SK-N-SH (cell line): ENCODE data around the gene SYT14. TPM values are rescaled to one million over a fixed set of nuclear protein-coding genes. Genes with fewer than 3 reads are reported as not detected.
A peak's percentile ranks its signal among the peaks of the same experiment; 100 is the strongest.

ENCODE experiments used
- CTCF ChIA-PET: fragments of 300-600, 350-600 bp; formaldehyde crosslinking; extraction: SDS; loops from one replicate; lab custom pipeline; 2021; lab: Yijun Ruan, JAX
- POLR2A ChIA-PET: fragments of 350-600 bp; sonication (Branson Sonifier 250); formaldehyde crosslinking; extraction: SDS; loops from one replicate; lab custom pipeline; 2020; ENCODE audit warnings: antibody characterized with exemption, inconsistent platforms; lab: Yijun Ruan, JAX
- DNase-seq: peaks from one replicate; pipeline ENCODE4 v3.0.0; 2012
- H2AFZ ChIP-seq: fragments of 200-600 bp; sonication (generic); 2 replicates; pipeline ENCODE4 v1.8.1; 2016; ENCODE audit warnings: antibody characterized with exemption, mild to moderate bottlenecking, low read depth
- H3F3A ChIP-seq: fragments of 200-600 bp; sonication (generic); replicated peaks from 2 replicates; pipeline ENCODE3; 2016; ENCODE audit warnings: antibody characterized with exemption, mild to moderate bottlenecking; ENCODE audit not compliant: insufficient read depth
- H3K27ac ChIP-seq, 2 experiments: fragments of 200-500 bp in 1 of 2; fragments of 200-600 bp in 1 of 2; sonication (Bioruptor generic) in 1 of 2; sonication (generic), shearing (Covaris generic) in 1 of 2; 2 replicates each; pipeline versions ENCODE4 v1.5.1 to v1.6.1; 2014 to 2016; ENCODE audit warnings: low read depth in 2 of 2, inconsistent platforms in 1 of 2, low read length in 1 of 2, mild to moderate bottlenecking in 1 of 2, mixed read lengths in 1 of 2
- H3K27me3 ChIP-seq: fragments of 200-600 bp; sonication (generic), shearing (Covaris generic); 2 replicates; pipeline ENCODE4 v1.6.1; 2016; ENCODE audit warnings: mixed run types; ENCODE audit not compliant: insufficient read depth
- H3K36me3 ChIP-seq, 2 experiments: fragments of 200-500 bp in 1 of 2; fragments of 200-600 bp in 1 of 2; sonication (Bioruptor generic) in 1 of 2; sonication (generic) in 1 of 2; replicated peaks in 1 of 2; 2 replicates each; pipeline versions ENCODE3 to v1.5.1; 2014 to 2016; ENCODE audit warnings: low read length in 1 of 2, mild to moderate bottlenecking in 1 of 2; ENCODE audit not compliant: insufficient read depth in 2 of 2, control insufficient read depth in 1 of 2
- H3K4me1 ChIP-seq, 2 experiments: fragments of 200-500 bp in 1 of 2; fragments of 200-600 bp in 1 of 2; sonication (Bioruptor generic) in 1 of 2; sonication (generic), shearing (Covaris generic) in 1 of 2; 2 replicates each; pipeline versions ENCODE4 v1.5.1 to v1.6.1; 2014 to 2016; ENCODE audit warnings: low read depth in 1 of 2, low read length in 1 of 2, mixed run types in 1 of 2; ENCODE audit not compliant: insufficient read depth in 2 of 2, control insufficient read depth in 1 of 2
- H3K4me2 ChIP-seq: fragments of 200-600 bp; sonication (generic), shearing (Covaris generic); 2 replicates; pipeline ENCODE4 v1.6.1; 2017; ENCODE audit warnings: mixed run types
- H3K4me3 ChIP-seq, 2 experiments: fragments of 200-500 bp in 1 of 2; fragments of 200-600 bp in 1 of 2; sonication (Bioruptor generic) in 1 of 2; sonication (generic), shearing (Covaris generic) in 1 of 2; 2 replicates each; pipeline versions ENCODE4 v1.5.1 to v1.8.1; 2014 to 2016; ENCODE audit warnings: low read depth in 2 of 2, inconsistent platforms in 1 of 2, low read length in 1 of 2, mild to moderate bottlenecking in 1 of 2, mixed read lengths in 1 of 2, moderate library complexity in 1 of 2
- H3K79me2 ChIP-seq: fragments of 200-600 bp; sonication (generic); 2 replicates; pipeline ENCODE4 v1.8.1; 2017; ENCODE audit warnings: mild to moderate bottlenecking; ENCODE audit not compliant: insufficient read depth
- H3K9ac ChIP-seq: fragments of 200-600 bp; sonication (generic); 2 replicates; pipeline ENCODE4 v1.6.1; 2017; ENCODE audit warnings: mixed run types
- H3K9me2 ChIP-seq: fragments of 200-600 bp; sonication (generic); 2 replicates; pipeline ENCODE4 v1.6.1; 2017; ENCODE audit warnings: mixed run types
- H3K9me3 ChIP-seq: fragments of 200-600 bp; sonication (generic); 2 replicates; pipeline ENCODE4 v1.6.1; 2017; ENCODE audit warnings: mixed run types, mild to moderate bottlenecking, moderate library complexity
- H4K20me1 ChIP-seq: fragments of 200-600 bp; sonication (generic); 2 replicates; pipeline ENCODE4 v1.6.1; 2017; ENCODE audit warnings: mild to moderate bottlenecking, mixed run types; ENCODE audit not compliant: insufficient read depth
- ELF1 ChIP-seq: IDR thresholded peaks from 2 replicates; pipeline ENCODE4 v1.4.0; 2012
- EP300 ChIP-seq, 2 experiments: IDR thresholded peaks; 2 replicates each; pipeline versions ENCODE4 v1.4.0 to v1.6.1; 2012; ENCODE audit warnings: borderline replicate concordance in 1 of 2, low read depth in 1 of 2, low read length in 1 of 2
- FOXJ3 ChIP-seq: sonication (generic); formaldehyde crosslinking; IDR thresholded peaks from 2 replicates; pipeline ENCODE4 v1.5.1; 2020; ENCODE audit warnings: mild to moderate bottlenecking, missing genetic modification reagents
- GABPA ChIP-seq: IDR thresholded peaks from 2 replicates; pipeline ENCODE4 v1.4.0; 2012; ENCODE audit warnings: low read depth, mild to moderate bottlenecking
- GATA2 ChIP-seq: sonication (generic); formaldehyde crosslinking; IDR thresholded peaks from 2 replicates; pipeline ENCODE4 v1.5.0; 2020; ENCODE audit warnings: mild to moderate bottlenecking, missing genetic modification reagents
- NRF1 ChIP-seq: IDR thresholded peaks from 2 replicates; pipeline ENCODE4 v1.6.1; 2012; ENCODE audit warnings: low read depth, mild to moderate bottlenecking, low read length
- RFX5 ChIP-seq: IDR thresholded peaks from 2 replicates; pipeline ENCODE4 v1.6.1; 2012; ENCODE audit warnings: mild to moderate bottlenecking, improper control_type of control experiment, low read length
- RXRA ChIP-seq: IDR thresholded peaks from 2 replicates; pipeline ENCODE4 v1.4.0; 2012; ENCODE audit warnings: low read depth, mild to moderate bottlenecking, borderline replicate concordance
- TCF12 ChIP-seq: IDR thresholded peaks from 2 replicates; pipeline ENCODE4 v1.4.0; 2012
- TEAD4 ChIP-seq: IDR thresholded peaks from 2 replicates; pipeline ENCODE4 v1.4.0; 2012; ENCODE audit warnings: mild to moderate bottlenecking, borderline replicate concordance; ENCODE audit not compliant: insufficient read depth
- ZBTB33 ChIP-seq: IDR thresholded peaks from 2 replicates; pipeline ENCODE4 v1.4.0; 2012; ENCODE audit warnings: low read depth, borderline replicate concordance
- WGBS: methylation state at CpG from one replicate; pipeline ENCODE4 v1.1.6; 2017; ENCODE audit warnings: low lambda C conversion rate; 5-methylcytosine and 5-hydroxymethylcytosine counted together
- polyA plus RNA-seq, 3 experiments: library from polyadenylated mRNA; depleted of rRNA; stranded (reverse); fragments of >200 nt; gene quantifications; 2 replicates each; pipeline ENCODE4 v1.2.3, GENCODE V29; 2012
- TF ChIP-seq, protein P1 (sequence below): fragments of 200-600 bp; sonication (generic); IDR thresholded peaks from 2 replicates; pipeline ENCODE4 v1.6.1; 2017; ENCODE audit warnings: antibody characterized with exemption, mild to moderate bottlenecking, moderate library complexity

SYT14 gene
- polyA plus RNA-seq, 1 of the 3 experiments (the other 2 are of a cell fraction) = 1.2 TPM

DNA sequence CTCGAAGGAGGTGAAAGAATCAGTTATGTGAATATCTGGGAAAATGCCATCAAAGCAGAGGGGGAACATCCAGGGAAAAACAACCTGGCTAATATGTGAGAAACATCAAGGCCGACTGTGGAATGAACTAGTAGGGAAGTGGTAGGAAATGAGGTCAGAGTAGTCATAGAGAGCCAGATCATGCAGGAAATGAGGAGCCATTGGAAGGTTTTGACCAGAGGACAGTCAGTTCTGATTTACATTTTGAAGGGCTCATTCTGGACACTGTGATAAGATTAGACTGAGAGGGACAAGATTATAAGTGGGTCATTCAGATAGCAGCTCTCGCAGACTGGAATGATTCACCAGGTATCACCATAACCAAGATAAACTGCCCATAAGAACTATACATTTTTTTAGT, 63.7 kb downstream of the SYT14 start:
- Histone ChIP-seq H3K36me3 (peaks cover 0 to 5% of the 10 kb centered on the region in 2 experiments), H3K9me3 (no peaks in the 10 kb centered on the region), H3F3A (peaks cover 13% of the 10 kb centered on the region), H3K4me3 (no peak overlapping the region), H3K9ac (no peak overlapping the region), H3K4me1 (peaks cover 7 to 15% of the 10 kb centered on the region in 2 experiments; a peak in 3 of 4 replicates), H3K4me2 (no peak overlapping the region), H4K20me1 (no peaks in the 10 kb centered on the region), H3K27me3 (no peaks in the 10 kb centered on the region), H2AFZ (peak overlapping the region; percentile 66; the same call in 1 of the 2 replicates), H3K9me2 (no peaks in the 10 kb centered on the region), H3K79me2 (no peaks in the 10 kb centered on the region), H3K27ac (no peak overlapping the region; a peak in 1 of 4 replicates)
- peak; percentile 29 for DNase-seq
- POLR2A ChIA-PET = no interaction called here
- TF ChIP-seq EP300 (IDR thresholded peaks at IDR 0.05; ENCODE audit: borderline replicate concordance in 1 of 2, low read depth in 1 of 2, low read length in 1 of 2) (0 out of 4 replicates have a peak, but pooled peaks of 1 of the 2 experiments have one; percentile 19), FOXJ3 (CRISPR knock-in tag) (no peak)
- WGBS = 56% methylated on average over 3 of the region's 3 CpGs
- CTCF ChIA-PET = interaction anchor here (2.0 to 2.3 kb wide), 2 partner anchors 9 to 13 kb away, joined by 7 to 9 read pairs; no protein-coding TSS in a partner anchor

- H3K27ac ChIP-seq = peak overlapping the region in 1 of 2 experiments; percentile 67; a peak in 1 of 4 replicates
- DNase-seq = no peak
- H4K20me1 ChIP-seq = no peaks in the 10 kb centered on the region
- H3K9ac ChIP-seq = no peak overlapping the region
- no peaks in the 10 kb centered on the region for H3K79me2 ChIP-seq
- peaks cover 11% of the 10 kb centered on the region for H3F3A ChIP-seq
- H3K9me3 ChIP-seq = no peaks in the 10 kb centered on the region
- ChIA-PET POLR2A (no interaction called here), CTCF (interaction anchor here (2.4 kb wide), 1 partner anchor 143 kb away, joined by 9 read pairs; no protein-coding TSS in a partner anchor)
- H3K4me2 ChIP-seq = no peak overlapping the region
- peaks cover 7 to 15% of the 10 kb centered on the region in 2 experiments; a peak in 3 of 4 replicates for H3K4me1 ChIP-seq
- no peak overlapping the region for H2AFZ ChIP-seq
- no peaks in the 10 kb centered on the region for H3K27me3 ChIP-seq
- 83% methylated on average over 1 of the region's 1 CpG for WGBS
- no peaks in the 10 kb centered on the region for H3K9me2 ChIP-seq
- peaks cover 0 to 5% of the 10 kb centered on the region in 2 experiments for H3K36me3 ChIP-seq
- no peak overlapping the region for H3K4me3 ChIP-seq
- no peak for TF ChIP-seq GATA2 (CRISPR knock-in tag)
- no peak for TF ChIP-seq ELF1
- no peak for TF ChIP-seq EP300 (IDR thresholded peaks at IDR 0.05; ENCODE audit: borderline replicate concordance in 1 of 2, low read depth in 1 of 2, low read length in 1 of 2)
- TF ChIP-seq RXRA = no peak
- no peak for TF ChIP-seq ZBTB33
- TF ChIP-seq FOXJ3 (CRISPR knock-in tag) = no peak
- TF ChIP-seq, protein P1, sequence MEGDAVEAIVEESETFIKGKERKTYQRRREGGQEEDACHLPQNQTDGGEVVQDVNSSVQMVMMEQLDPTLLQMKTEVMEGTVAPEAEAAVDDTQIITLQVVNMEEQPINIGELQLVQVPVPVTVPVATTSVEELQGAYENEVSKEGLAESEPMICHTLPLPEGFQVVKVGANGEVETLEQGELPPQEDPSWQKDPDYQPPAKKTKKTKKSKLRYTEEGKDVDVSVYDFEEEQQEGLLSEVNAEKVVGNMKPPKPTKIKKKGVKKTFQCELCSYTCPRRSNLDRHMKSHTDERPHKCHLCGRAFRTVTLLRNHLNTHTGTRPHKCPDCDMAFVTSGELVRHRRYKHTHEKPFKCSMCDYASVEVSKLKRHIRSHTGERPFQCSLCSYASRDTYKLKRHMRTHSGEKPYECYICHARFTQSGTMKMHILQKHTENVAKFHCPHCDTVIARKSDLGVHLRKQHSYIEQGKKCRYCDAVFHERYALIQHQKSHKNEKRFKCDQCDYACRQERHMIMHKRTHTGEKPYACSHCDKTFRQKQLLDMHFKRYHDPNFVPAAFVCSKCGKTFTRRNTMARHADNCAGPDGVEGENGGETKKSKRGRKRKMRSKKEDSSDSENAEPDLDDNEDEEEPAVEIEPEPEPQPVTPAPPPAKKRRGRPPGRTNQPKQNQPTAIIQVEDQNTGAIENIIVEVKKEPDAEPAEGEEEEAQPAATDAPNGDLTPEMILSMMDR = no peak
- TF ChIP-seq TEAD4 = no peak
- no peak for TF ChIP-seq TCF12
- no peak for TF ChIP-seq RFX5
- no peak for TF ChIP-seq GABPA
- TF ChIP-seq NRF1 = no peak
These were observed 65.5 kb downstream of the SYT14 start for GRCh38 chr1:210003501-210003900.
